Measurements from ENCODE around the gene DUSP28.
A peak's percentile ranks its signal among the peaks of the same experiment; 100 is the strongest.
"Not testable (repeated sequence)": the region's sequence is repeated elsewhere in the genome, so short reads cannot be mapped to it uniquely, and the experiment has no call there.

Gene DUSP28

GRCh38 chr2:240528406-240529040 lies 31.6 kb upstream of the DUSP28 start:
- no peak for DNase-seq

- DNase-seq: no peak
Measured at GRCh38 chr2:240529344-240529999, 30.7 kb upstream of the DUSP28 start.

GRCh38 chr2:240530181-240530580 lies 30.0 kb upstream of the DUSP28 start:
- DNase-seq: no peak

GRCh38 chr2:240531038-240531437 lies 29.1 kb upstream of the DUSP28 start:
- no peak for DNase-seq

GRCh38 chr2:240532031-240532775 lies 28.0 kb upstream of the DUSP28 start:
- no peak for DNase-seq

- no peak for DNase-seq
Measured at GRCh38 chr2:240538031-240538780, 22.0 kb upstream of the DUSP28 start.

- DNase-seq: not testable (repeated sequence)
Measured at GRCh38 chr2:240539101-240539500, 21.1 kb upstream of the DUSP28 start.

- no peak for DNase-seq
Measured at GRCh38 chr2:240539906-240540305, 20.3 kb upstream of the DUSP28 start.

GRCh38 chr2:240551288-240551687 lies 8.9 kb upstream of the DUSP28 start:
- DNase-seq: no peak

GRCh38 chr2:240551811-240552210 lies 8.3 kb upstream of the DUSP28 start:
- no peak for DNase-seq

- no peak for DNase-seq
Measured at GRCh38 chr2:240553956-240554480, 6.1 kb upstream of the DUSP28 start.

- DNase-seq: no peak
Measured at GRCh38 chr2:240554767-240555493, 5.2 kb upstream of the DUSP28 start.

GRCh38 chr2:240555541-240556250 lies 4.5 kb upstream of the DUSP28 start:
- DNase-seq: no peak

GRCh38 chr2:240556553-240557100 lies 3.5 kb upstream of the DUSP28 start:
- DNase-seq: no peak

- DNase-seq: no peak
Measured at GRCh38 chr2:240557101-240557751, 2.9 kb upstream of the DUSP28 start.

GRCh38 chr2:240557808-240558207 lies 2.3 kb upstream of the DUSP28 start, which contains the start of gene ANKMY1:
ANKMY1 (minus strand) TSS chr2:240557988; CDS start chr2:240557335, 653 bp downstream.
- DNase-seq: no peak

- DNase-seq: no peak
Measured at GRCh38 chr2:240558236-240558761, 1.9 kb upstream of the DUSP28 start.

GRCh38 chr2:240559286-240559685 lies 871 bp upstream of the DUSP28 start:
- no peak for DNase-seq

- DNase-seq: peak; percentile 87
Measured at GRCh38 chr2:240560480-240561324, 545 bp downstream of the DUSP28 start.

Measured in DMS 273 treated with DMSO at 0.1 percent for 48 hours (cell line).